ENCODE data around the gene SETD6.

Gene SETD6

GRCh38 chr16:58518083-58518979 is 3.0 kb downstream of the SETD6 start:
- H3K4me1 ChIP-seq (ENCODE audit: control insufficient read depth, insufficient read depth, low read length): peaks cover 6% of the 10 kb centered on the region
- no peak overlapping the region for H3K4me3 ChIP-seq (ENCODE audit: insufficient read depth, low read depth, low read length)
- no peaks in the 10 kb centered on the region for H3K27me3 ChIP-seq (ENCODE audit: control insufficient read depth, insufficient read depth, low read length, poor library complexity, severe bottlenecking)
- H3K9me3 ChIP-seq (ENCODE audit: control insufficient read depth, low read length): no peaks in the 10 kb centered on the region
- H3K36me3 ChIP-seq (ENCODE audit: control insufficient read depth, insufficient read depth, low read length): peaks cover 52% of the 10 kb centered on the region
- no peak overlapping the region for H3K27ac ChIP-seq (ENCODE audit: insufficient read depth, low read depth, low read length, poor library complexity, severe bottlenecking)
- 94 to 95% methylated on average over 8 of the region's 8 CpGs for WGBS, 2 experiments

DNA sequence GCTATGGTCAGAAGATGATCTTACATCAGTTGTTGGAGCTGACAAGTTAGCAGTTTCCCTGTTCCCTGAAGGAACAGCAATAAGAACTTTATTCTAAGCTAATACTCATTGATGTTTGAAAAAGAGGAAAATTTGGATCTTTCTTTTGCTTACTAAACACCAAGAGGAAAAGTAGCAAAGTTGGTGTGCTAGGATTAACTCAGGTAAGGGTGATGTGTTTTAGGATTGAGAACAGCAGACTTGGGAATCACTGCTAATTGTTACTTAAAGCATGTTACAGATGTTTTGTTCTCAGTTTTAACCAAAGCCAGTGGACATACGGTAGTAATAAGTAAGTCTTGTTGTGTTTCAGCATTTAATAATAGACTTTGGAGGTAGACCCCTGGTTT is 3.7 kb downstream of the SETD6 start:
- Histone ChIP-seq H3K27me3 (ENCODE audit: control insufficient read depth, insufficient read depth, low read length, poor library complexity, severe bottlenecking) (no peaks in the 10 kb centered on the region), H3K36me3 (ENCODE audit: control insufficient read depth, insufficient read depth, low read length) (peaks cover 58% of the 10 kb centered on the region), H3K4me3 (ENCODE audit: insufficient read depth, low read depth, low read length) (no peak overlapping the region), H3K4me1 (ENCODE audit: control insufficient read depth, insufficient read depth, low read length) (peaks cover 6% of the 10 kb centered on the region), H3K9me3 (ENCODE audit: control insufficient read depth, low read length) (no peaks in the 10 kb centered on the region), H3K27ac (ENCODE audit: insufficient read depth, low read depth, low read length, poor library complexity, severe bottlenecking) (no peak overlapping the region)
- 95 to 100% methylated on average over 1 of the region's 1 CpG for WGBS, 2 experiments

- no peaks in the 10 kb centered on the region for H3K9me3 ChIP-seq (ENCODE audit: control insufficient read depth, low read length)
- H3K4me1 ChIP-seq (ENCODE audit: control insufficient read depth, insufficient read depth, low read length): peaks cover 6% of the 10 kb centered on the region
- no peak overlapping the region for H3K4me3 ChIP-seq (ENCODE audit: insufficient read depth, low read depth, low read length)
- no peaks in the 10 kb centered on the region for H3K27me3 ChIP-seq (ENCODE audit: control insufficient read depth, insufficient read depth, low read length, poor library complexity, severe bottlenecking)
- H3K27ac ChIP-seq (ENCODE audit: insufficient read depth, low read depth, low read length, poor library complexity, severe bottlenecking): no peak overlapping the region
- peaks cover 66% of the 10 kb centered on the region for H3K36me3 ChIP-seq (ENCODE audit: control insufficient read depth, insufficient read depth, low read length)
Measured at GRCh38 chr16:58519707-58520106, 4.4 kb downstream of the SETD6 start.

GRCh38 chr16:58530179-58530578 is 14.9 kb downstream of the SETD6 start:
- Histone ChIP-seq H3K4me3 (ENCODE audit: insufficient read depth, low read depth, low read length) (no peak overlapping the region), H3K36me3 (ENCODE audit: control insufficient read depth, insufficient read depth, low read length) (peaks cover 69% of the 10 kb centered on the region), H3K4me1 (ENCODE audit: control insufficient read depth, insufficient read depth, low read length) (no peaks in the 10 kb centered on the region), H3K9me3 (ENCODE audit: control insufficient read depth, low read length) (no peaks in the 10 kb centered on the region), H3K27me3 (ENCODE audit: control insufficient read depth, insufficient read depth, low read length, poor library complexity, severe bottlenecking) (no peaks in the 10 kb centered on the region), H3K27ac (ENCODE audit: insufficient read depth, low read depth, low read length, poor library complexity, severe bottlenecking) (no peak overlapping the region)
- 95 to 96% methylated on average over 3 to 5 of the region's 5 CpGs for WGBS, 2 experiments

- Histone ChIP-seq H3K27ac (ENCODE audit: insufficient read depth, low read depth, low read length, poor library complexity, severe bottlenecking) (no peak overlapping the region), H3K9me3 (ENCODE audit: control insufficient read depth, low read length) (no peaks in the 10 kb centered on the region), H3K36me3 (ENCODE audit: control insufficient read depth, insufficient read depth, low read length) (peaks cover 73% of the 10 kb centered on the region), H3K27me3 (ENCODE audit: control insufficient read depth, insufficient read depth, low read length, poor library complexity, severe bottlenecking) (no peaks in the 10 kb centered on the region), H3K4me1 (ENCODE audit: control insufficient read depth, insufficient read depth, low read length) (no peaks in the 10 kb centered on the region), H3K4me3 (ENCODE audit: insufficient read depth, low read depth, low read length) (no peak overlapping the region)
- WGBS, 2 experiments: 97 to 99% methylated on average over 3 of the region's 3 CpGs
Measured at GRCh38 chr16:58532414-58532813, 17.1 kb downstream of the SETD6 start.

DNA sequence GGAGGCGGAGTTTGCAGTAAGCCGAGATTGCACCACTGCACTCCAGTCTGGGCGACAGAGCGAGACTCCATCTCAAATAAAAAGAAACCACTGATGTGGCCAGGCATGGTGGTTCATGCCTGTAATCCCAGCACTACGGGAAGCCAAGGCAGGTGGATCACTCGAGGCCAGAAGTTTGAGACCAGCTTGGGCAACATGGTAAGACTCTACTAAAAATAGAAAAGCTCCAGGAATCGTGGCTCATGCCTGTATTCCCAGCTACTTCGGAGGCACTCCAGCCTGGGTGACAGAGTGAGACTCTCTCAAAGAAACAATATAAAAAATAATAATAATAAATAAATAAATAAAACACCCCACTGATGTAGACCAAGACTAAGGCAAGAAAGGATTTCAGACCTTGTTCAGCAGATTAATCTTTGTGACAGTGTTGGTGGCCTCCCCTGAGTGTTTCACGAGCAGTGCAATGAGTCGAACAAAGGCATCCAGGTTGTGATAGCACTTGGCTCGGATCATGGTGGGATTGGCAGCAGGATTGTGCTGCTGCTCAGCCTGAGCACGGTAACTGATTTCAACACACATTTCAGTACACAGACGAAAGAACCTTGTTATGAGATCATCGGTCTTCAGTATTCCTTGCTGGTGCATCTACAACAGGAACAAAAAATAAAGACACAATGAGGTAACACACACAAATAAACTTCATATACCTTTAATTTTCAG is 18.6 kb downstream of the SETD6 start:
- Histone ChIP-seq H3K4me3 (ENCODE audit: insufficient read depth, low read depth, low read length) (no peak overlapping the region), H3K27me3 (ENCODE audit: control insufficient read depth, insufficient read depth, low read length, poor library complexity, severe bottlenecking) (no peaks in the 10 kb centered on the region), H3K9me3 (ENCODE audit: control insufficient read depth, low read length) (no peaks in the 10 kb centered on the region), H3K4me1 (ENCODE audit: control insufficient read depth, insufficient read depth, low read length) (no peaks in the 10 kb centered on the region), H3K36me3 (ENCODE audit: control insufficient read depth, insufficient read depth, low read length) (peaks cover 74% of the 10 kb centered on the region), H3K27ac (ENCODE audit: insufficient read depth, low read depth, low read length, poor library complexity, severe bottlenecking) (no peak overlapping the region)
- WGBS, 2 experiments: 94 to 96% methylated on average over 13 of the region's 14 CpGs

DNA sequence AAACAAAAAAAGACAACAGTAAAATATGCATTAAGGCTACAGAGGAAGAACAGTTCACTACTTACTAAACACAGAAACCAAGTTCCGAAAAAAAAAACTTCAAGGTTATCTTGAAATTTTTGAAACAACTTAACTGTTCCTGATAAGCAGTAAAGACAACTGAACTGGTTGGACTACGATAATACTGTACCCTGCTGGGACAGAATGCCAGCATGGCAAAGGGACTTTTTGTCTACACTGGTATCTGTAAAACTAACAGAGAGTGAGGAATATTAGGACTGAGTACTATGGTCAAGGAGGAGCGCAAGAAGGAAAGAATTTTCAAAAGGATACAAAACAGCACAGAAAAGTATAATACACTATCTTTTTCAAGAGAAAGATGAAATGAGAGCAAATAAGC is 19.8 kb downstream of the SETD6 start:
- Histone ChIP-seq H3K4me3 (ENCODE audit: insufficient read depth, low read depth, low read length) (no peak overlapping the region), H3K27me3 (ENCODE audit: control insufficient read depth, insufficient read depth, low read length, poor library complexity, severe bottlenecking) (no peaks in the 10 kb centered on the region), H3K4me1 (ENCODE audit: control insufficient read depth, insufficient read depth, low read length) (no peaks in the 10 kb centered on the region), H3K27ac (ENCODE audit: insufficient read depth, low read depth, low read length, poor library complexity, severe bottlenecking) (no peak overlapping the region), H3K36me3 (ENCODE audit: control insufficient read depth, insufficient read depth, low read length) (peaks cover 81% of the 10 kb centered on the region), H3K9me3 (ENCODE audit: control insufficient read depth, low read length) (no peaks in the 10 kb centered on the region)
- WGBS, 2 experiments: 92 to 94% methylated on average over 2 to 3 of the region's 3 CpGs

GRCh38 chr16:58536278-58536677 is 21.0 kb downstream of the SETD6 start:
- 94 to 98% methylated on average over 4 of the region's 5 CpGs for WGBS, 2 experiments

DNA sequence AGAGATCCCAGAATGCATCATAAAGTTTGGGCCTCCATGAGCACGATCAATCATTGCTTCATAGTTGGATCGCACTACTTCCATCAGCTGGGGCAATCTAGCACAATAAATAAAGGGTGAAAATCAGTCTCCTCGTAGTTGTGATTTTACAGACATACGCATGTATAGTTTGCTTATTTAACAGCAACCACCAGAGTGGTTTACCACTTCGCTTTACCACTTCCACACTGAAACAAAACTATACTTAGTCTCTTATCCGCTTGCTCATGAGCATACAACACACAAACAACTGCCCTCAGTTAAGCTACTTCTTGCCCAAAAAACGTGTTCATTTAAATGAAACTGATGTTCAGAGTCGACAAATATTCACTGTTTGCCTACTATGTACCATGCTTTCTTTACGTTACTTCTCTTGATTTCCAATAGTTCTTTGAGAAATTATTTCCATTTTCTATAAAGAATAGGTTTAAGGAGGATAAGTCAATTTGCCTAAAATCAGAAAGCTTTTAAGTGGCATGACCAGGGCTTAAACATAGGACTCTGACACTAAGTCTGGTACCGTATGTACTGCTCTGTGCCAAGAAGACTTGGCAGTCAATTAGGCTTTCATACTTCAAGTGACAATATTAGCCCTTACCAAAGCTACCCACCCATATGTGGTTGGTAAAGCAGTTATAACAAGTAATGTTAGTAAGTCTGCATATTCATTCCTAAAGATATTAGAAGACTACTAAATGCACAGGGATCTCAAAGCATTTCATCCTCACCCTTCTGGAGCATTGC is 22.0 kb downstream of the SETD6 start:
- no peaks in the 10 kb centered on the region for H3K9me3 ChIP-seq (ENCODE audit: control insufficient read depth, low read length)
- H3K36me3 ChIP-seq (ENCODE audit: control insufficient read depth, insufficient read depth, low read length): peaks cover 86% of the 10 kb centered on the region
- H3K27me3 ChIP-seq (ENCODE audit: control insufficient read depth, insufficient read depth, low read length, poor library complexity, severe bottlenecking): no peaks in the 10 kb centered on the region
- no peak overlapping the region for H3K4me3 ChIP-seq (ENCODE audit: insufficient read depth, low read depth, low read length)
- no peak overlapping the region for H3K27ac ChIP-seq (ENCODE audit: insufficient read depth, low read depth, low read length, poor library complexity, severe bottlenecking)
- 93 to 94% methylated on average over 9 to 10 of the region's 10 CpGs for WGBS, 2 experiments
- H3K4me1 ChIP-seq (ENCODE audit: control insufficient read depth, insufficient read depth, low read length): no peaks in the 10 kb centered on the region

More at GRCh38 chr16:58536278-58536677, 21.0 kb downstream of the SETD6 start:
- Histone ChIP-seq H3K4me3 (ENCODE audit: insufficient read depth, low read depth, low read length) (no peak overlapping the region), H3K9me3 (ENCODE audit: control insufficient read depth, low read length) (no peaks in the 10 kb centered on the region), H3K36me3 (ENCODE audit: control insufficient read depth, insufficient read depth, low read length) (peaks cover 88% of the 10 kb centered on the region), H3K4me1 (ENCODE audit: control insufficient read depth, insufficient read depth, low read length) (no peaks in the 10 kb centered on the region), H3K27ac (ENCODE audit: insufficient read depth, low read depth, low read length, poor library complexity, severe bottlenecking) (no peak overlapping the region), H3K27me3 (ENCODE audit: control insufficient read depth, insufficient read depth, low read length, poor library complexity, severe bottlenecking) (no peaks in the 10 kb centered on the region)

DNA sequence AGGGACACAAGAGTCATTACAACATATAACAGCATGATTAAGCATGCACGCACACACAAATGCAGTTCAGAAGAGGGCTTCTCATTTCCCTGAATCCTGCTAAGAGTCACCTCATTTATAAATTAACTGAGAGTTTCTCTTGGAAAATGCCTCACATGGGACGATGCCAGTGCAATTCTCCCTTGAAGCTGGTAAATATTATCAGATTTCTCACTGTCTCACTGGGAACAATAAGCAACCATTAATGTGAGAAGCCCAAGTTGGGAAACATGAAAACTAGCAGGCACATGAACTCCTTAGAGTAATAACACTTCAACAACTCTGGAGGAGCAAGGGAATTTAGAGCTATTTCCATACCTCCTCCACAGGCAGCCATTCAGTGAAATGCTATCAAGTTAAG is 26.4 kb downstream of the SETD6 start:
- Histone ChIP-seq H3K27ac (ENCODE audit: insufficient read depth, low read depth, low read length, poor library complexity, severe bottlenecking) (no peak overlapping the region), H3K36me3 (ENCODE audit: control insufficient read depth, insufficient read depth, low read length) (peaks cover 87% of the 10 kb centered on the region), H3K4me3 (ENCODE audit: insufficient read depth, low read depth, low read length) (no peak overlapping the region), H3K27me3 (ENCODE audit: control insufficient read depth, insufficient read depth, low read length, poor library complexity, severe bottlenecking) (no peaks in the 10 kb centered on the region), H3K4me1 (ENCODE audit: control insufficient read depth, insufficient read depth, low read length) (no peaks in the 10 kb centered on the region), H3K9me3 (ENCODE audit: control insufficient read depth, low read length) (no peaks in the 10 kb centered on the region)
- WGBS, 2 experiments: 92 to 96% methylated on average over 2 of the region's 2 CpGs

Data from ectodermal cell (in vitro differentiated cells).